MM.1S (cell line): ENCODE results near the gene PROX2.

Source experiments
- DNase-seq: peaks from one replicate; pipeline ENCODE4 v3.0.0-alpha.2; 2015
- H2AFZ ChIP-seq: fragments of 300-600 bp; sonication (generic); 2 replicates; pipeline ENCODE4 v1.6.0; 2016; ENCODE audit warnings: antibody characterized with exemption, low read length
- H3F3A ChIP-seq: fragments of 300-600 bp; sonication (generic); 2 replicates; pipeline ENCODE4 v1.6.1; 2016; ENCODE audit warnings: mild to moderate bottlenecking, antibody characterized with exemption, low read length, moderate library complexity, mixed read lengths; ENCODE audit not compliant: insufficient read depth
- H3K27ac ChIP-seq: fragments of 300-600 bp; sonication (generic); 2 replicates; pipeline ENCODE4 v1.5.1; 2016; ENCODE audit warnings: mild to moderate bottlenecking, low read length
- H3K27me3 ChIP-seq: fragments of 300-600 bp; sonication (generic); replicated peaks from 2 replicates; pipeline ENCODE4 v1.6.0; 2016; ENCODE audit warnings: low read length; ENCODE audit not compliant: insufficient read depth
- H3K36me3 ChIP-seq: fragments of 300-600 bp; sonication (generic); replicated peaks from 2 replicates; pipeline ENCODE4 v1.6.1; 2016; ENCODE audit warnings: mild to moderate bottlenecking, low read length, mixed read lengths; ENCODE audit not compliant: insufficient read depth
- H3K4me1 ChIP-seq: fragments of 300-600 bp; sonication (generic); 2 replicates; pipeline ENCODE4 v1.6.1; 2016; ENCODE audit warnings: low read length, mixed read lengths
- H3K4me2 ChIP-seq: fragments of 300-600 bp; sonication (generic); 2 replicates; pipeline ENCODE4 v1.6.0; 2016; ENCODE audit warnings: low read depth, low read length
- H3K4me3 ChIP-seq: fragments of 300-600 bp; sonication (generic); 2 replicates; pipeline ENCODE4 v1.5.1; 2016; ENCODE audit warnings: low read length, mixed read lengths
- H3K79me2 ChIP-seq: fragments of 300-600 bp; sonication (generic); 2 replicates; pipeline ENCODE4 v1.6.1; 2016; ENCODE audit warnings: mixed run types, low read length, mixed read lengths
- H3K9ac ChIP-seq: fragments of 300-600 bp; sonication (generic); 2 replicates; pipeline ENCODE4 v1.6.1; 2016; ENCODE audit warnings: low read length, mixed read lengths
- H3K9me2 ChIP-seq: fragments of 300-600 bp; sonication (generic); replicated peaks from 2 replicates; pipeline ENCODE4 v1.6.1; 2016; ENCODE audit warnings: mild to moderate bottlenecking, low read length, mixed read lengths; ENCODE audit not compliant: insufficient read depth
- H3K9me3 ChIP-seq: fragments of 300-600 bp; sonication (generic); replicated peaks from 2 replicates; pipeline ENCODE4 v1.6.1; 2016; ENCODE audit warnings: mild to moderate bottlenecking, low read length, mixed read lengths; ENCODE audit not compliant: insufficient read depth
- H4K20me1 ChIP-seq: fragments of 300-600 bp; sonication (generic); 2 replicates; pipeline ENCODE4 v1.6.1; 2016; ENCODE audit warnings: mild to moderate bottlenecking, low read length, moderate library complexity, mixed read lengths; ENCODE audit not compliant: insufficient read depth
- EZH2 ChIP-seq: fragments of 300-600 bp; sonication (generic); optimal IDR thresholded peaks from 2 replicates; pipeline ENCODE3; 2017; ENCODE audit warnings: low read depth, mild to moderate bottlenecking, antibody characterized with exemption, low read length, mixed read lengths
- EZH2phosphoT487 ChIP-seq: fragments of 300-600 bp; sonication (generic); IDR thresholded peaks from 2 replicates; pipeline ENCODE4 v1.6.1; 2018; ENCODE audit warnings: antibody characterized with exemption, low read length
- TF ChIP-seq, protein P1 (sequence below): fragments of 300-600 bp; sonication (generic); IDR thresholded peaks from 2 replicates; pipeline ENCODE4 v1.5.1; 2016; ENCODE audit warnings: antibody characterized with exemption, low read length, mixed read lengths

PROX2 gene

GRCh38 chr14:74919421-74920165 lies 43.6 kb upstream of the PROX2 start:
- no peak overlapping the region for H3K27ac ChIP-seq
- no peak overlapping the region for H2AFZ ChIP-seq
- TF ChIP-seq EZH2phosphoT487, result no peak
- no peak for TF ChIP-seq EZH2
- TF ChIP-seq, protein P1, sequence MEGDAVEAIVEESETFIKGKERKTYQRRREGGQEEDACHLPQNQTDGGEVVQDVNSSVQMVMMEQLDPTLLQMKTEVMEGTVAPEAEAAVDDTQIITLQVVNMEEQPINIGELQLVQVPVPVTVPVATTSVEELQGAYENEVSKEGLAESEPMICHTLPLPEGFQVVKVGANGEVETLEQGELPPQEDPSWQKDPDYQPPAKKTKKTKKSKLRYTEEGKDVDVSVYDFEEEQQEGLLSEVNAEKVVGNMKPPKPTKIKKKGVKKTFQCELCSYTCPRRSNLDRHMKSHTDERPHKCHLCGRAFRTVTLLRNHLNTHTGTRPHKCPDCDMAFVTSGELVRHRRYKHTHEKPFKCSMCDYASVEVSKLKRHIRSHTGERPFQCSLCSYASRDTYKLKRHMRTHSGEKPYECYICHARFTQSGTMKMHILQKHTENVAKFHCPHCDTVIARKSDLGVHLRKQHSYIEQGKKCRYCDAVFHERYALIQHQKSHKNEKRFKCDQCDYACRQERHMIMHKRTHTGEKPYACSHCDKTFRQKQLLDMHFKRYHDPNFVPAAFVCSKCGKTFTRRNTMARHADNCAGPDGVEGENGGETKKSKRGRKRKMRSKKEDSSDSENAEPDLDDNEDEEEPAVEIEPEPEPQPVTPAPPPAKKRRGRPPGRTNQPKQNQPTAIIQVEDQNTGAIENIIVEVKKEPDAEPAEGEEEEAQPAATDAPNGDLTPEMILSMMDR, result no peak
- DNase-seq, result no peak
- H3K27me3 ChIP-seq, result no peaks in the 10 kb centered on the region
- no peaks in the 10 kb centered on the region for H3K36me3 ChIP-seq
- no peaks in the 10 kb centered on the region for H3F3A ChIP-seq
- H3K4me1 ChIP-seq, result no peaks in the 10 kb centered on the region
- no peak overlapping the region for H3K4me3 ChIP-seq
- no peak overlapping the region for H3K4me2 ChIP-seq
- no peaks in the 10 kb centered on the region for H3K79me2 ChIP-seq
- H3K9me2 ChIP-seq, result no peaks in the 10 kb centered on the region
- H3K9me3 ChIP-seq, result no peaks in the 10 kb centered on the region
- no peak overlapping the region for H3K9ac ChIP-seq
- H4K20me1 ChIP-seq, result no peaks in the 10 kb centered on the region

GRCh38 chr14:74918380-74918779 lies 42.4 kb upstream of the PROX2 start:
- H3K27me3 ChIP-seq, result no peaks in the 10 kb centered on the region
- no peak overlapping the region for H3K27ac ChIP-seq
- DNase-seq, result no peak
- H3K4me1 ChIP-seq, result no peaks in the 10 kb centered on the region
- no peaks in the 10 kb centered on the region for H3F3A ChIP-seq
- H3K9me3 ChIP-seq, result no peaks in the 10 kb centered on the region
- H3K4me3 ChIP-seq, result no peak overlapping the region
- no peak overlapping the region for H2AFZ ChIP-seq
- H3K9me2 ChIP-seq, result no peaks in the 10 kb centered on the region
- H3K9ac ChIP-seq, result no peak overlapping the region
- TF ChIP-seq, protein P1, result no peak
- no peak for TF ChIP-seq EZH2
- TF ChIP-seq EZH2phosphoT487, result no peak
- H3K79me2 ChIP-seq, result no peaks in the 10 kb centered on the region
- no peaks in the 10 kb centered on the region for H4K20me1 ChIP-seq
- H3K36me3 ChIP-seq, result no peaks in the 10 kb centered on the region
- no peak overlapping the region for H3K4me2 ChIP-seq

GRCh38 chr14:74917646-74918081 lies 41.7 kb upstream of the PROX2 start:
- H3K4me2 ChIP-seq, result no peak overlapping the region
- H3K9ac ChIP-seq, result no peak overlapping the region

More at GRCh38 chr14:74917646-74918081, 41.7 kb upstream of the PROX2 start:
- H3K27me3 ChIP-seq, result no peaks in the 10 kb centered on the region
- H3K4me3 ChIP-seq, result no peak overlapping the region
- no peaks in the 10 kb centered on the region for H3K9me3 ChIP-seq
- H3F3A ChIP-seq, result no peaks in the 10 kb centered on the region
- no peaks in the 10 kb centered on the region for H3K4me1 ChIP-seq
- no peaks in the 10 kb centered on the region for H3K9me2 ChIP-seq
- H3K79me2 ChIP-seq, result no peaks in the 10 kb centered on the region
- no peak for DNase-seq
- TF ChIP-seq, protein P1, result no peak
- TF ChIP-seq EZH2, result no peak
- TF ChIP-seq EZH2phosphoT487, result no peak
- no peak overlapping the region for H3K27ac ChIP-seq
- H2AFZ ChIP-seq, result no peak overlapping the region
- H4K20me1 ChIP-seq, result no peaks in the 10 kb centered on the region
- no peaks in the 10 kb centered on the region for H3K36me3 ChIP-seq
